GM20000 (cell line): Measurements from ENCODE around the gene GPX3.

Source experiments
- DNase-seq: peaks from one replicate; pipeline ENCODE4 v3.0.0; 2012; ENCODE audit warnings: low spot score
- CTCF ChIP-seq: IDR thresholded peaks from 2 replicates; pipeline ENCODE4 v1.5.1; 2012; ENCODE audit warnings: mild to moderate bottlenecking, control low read depth; ENCODE audit errors: extremely low read depth, missing control alignments

Gene GPX3

GRCh38 chr5:150993826-150994412 lies 26.5 kb upstream of the GPX3 start:
- no peak for DNase-seq
- TF ChIP-seq CTCF, result no peak

- TF ChIP-seq CTCF, result no peak
- DNase-seq, result no peak
Observed at GRCh38 chr5:150999704-151000442, 20.5 kb upstream of the GPX3 start.

GRCh38 chr5:151001436-151001835 lies 19.0 kb upstream of the GPX3 start:
- TF ChIP-seq CTCF, result no peak
- DNase-seq, result no peak

- DNase-seq, result no peak
- TF ChIP-seq CTCF, result no peak
Observed at GRCh38 chr5:151002250-151002649, 18.1 kb upstream of the GPX3 start.

- no peak for DNase-seq
- TF ChIP-seq CTCF, result no peak
Observed at GRCh38 chr5:151002681-151003502, 17.5 kb upstream of the GPX3 start.

GRCh38 chr5:151003503-151003860 lies 16.9 kb upstream of the GPX3 start:
- DNase-seq, result no peak
- no peak for TF ChIP-seq CTCF

GRCh38 chr5:151004499-151004898 lies 15.9 kb upstream of the GPX3 start:
- TF ChIP-seq CTCF, result no peak

More at GRCh38 chr5:151004499-151004898, 15.9 kb upstream of the GPX3 start:
- DNase-seq, result no peak
